Measurements from ENCODE around the gene CCDC194. TPM values are rescaled to one million over a fixed set of nuclear protein-coding genes. Genes with fewer than 3 reads are reported as not detected.

CCDC194 gene
- total RNA-seq, 1 experiment from 2014 or later = not detected

- no peak for TF ChIP-seq CTCF (IDR thresholded peaks at IDR 0.05; ENCODE audit: unreplicated experiment)
- no peak within 1 kb of the TSS for H3K27ac Mint-ChIP-seq (ENCODE audit: unreplicated experiment)
- H3K36me3 Mint-ChIP-seq (ENCODE audit: insufficient read depth, unreplicated experiment) = no peaks in the 10 kb centered on the region
- CTCF ChIA-PET = no interaction called here
- peaks cover 11% of the 10 kb centered on the region for H3K27me3 Mint-ChIP-seq (ENCODE audit: unreplicated experiment)
- H3K4me3 Mint-ChIP-seq (ENCODE audit: low read depth, unreplicated experiment) = no peak within 1 kb of the TSS
- intact Hi-C loops (cut with micrococcal nuclease; ENCODE audit: unreplicated experiment) = no loop called here
- DNase-seq = no peak
- H3K4me1 Mint-ChIP-seq (ENCODE audit: low read depth, unreplicated experiment) = no peaks in the 10 kb centered on the region
- H3K9me3 Mint-ChIP-seq (ENCODE audit: low read depth, unreplicated experiment) = no peaks in the 10 kb centered on the region
- BruUV-seq (replicated peaks) = no TSS peak
Observed at GRCh38 chr19:17405250-17406045, 11.5 kb upstream of the CCDC194 start, which contains the start of gene BST2. BST2 (minus strand) TSS chr19:17405630; CDS start chr19:17405575, 55 bp downstream.

- Mint-ChIP-seq H3K4me3 (ENCODE audit: low read depth, unreplicated experiment) (no peak overlapping the region), H3K4me1 (ENCODE audit: low read depth, unreplicated experiment) (no peaks in the 10 kb centered on the region), H3K27me3 (ENCODE audit: unreplicated experiment) (peaks cover 11% of the 10 kb centered on the region), H3K27ac (ENCODE audit: unreplicated experiment) (no peak overlapping the region), H3K36me3 (ENCODE audit: insufficient read depth, unreplicated experiment) (no peaks in the 10 kb centered on the region), H3K9me3 (ENCODE audit: low read depth, unreplicated experiment) (no peaks in the 10 kb centered on the region)
- BruUV-seq (replicated peaks) = no TSS peak
- intact Hi-C loops (cut with micrococcal nuclease; ENCODE audit: unreplicated experiment) = no loop called here
- TF ChIP-seq CTCF (IDR thresholded peaks at IDR 0.05; ENCODE audit: unreplicated experiment) = no peak
- DNase-seq = no peak
- CTCF ChIA-PET = no interaction called here
Observed at GRCh38 chr19:17404621-17405249, 10.7 kb upstream of the CCDC194 start.

- intact Hi-C loops (cut with micrococcal nuclease; ENCODE audit: unreplicated experiment) = no loop called here
- no peak for TF ChIP-seq CTCF (IDR thresholded peaks at IDR 0.05; ENCODE audit: unreplicated experiment)
- Mint-ChIP-seq H3K4me3 (ENCODE audit: low read depth, unreplicated experiment) (no peak overlapping the region), H3K9me3 (ENCODE audit: low read depth, unreplicated experiment) (no peaks in the 10 kb centered on the region), H3K4me1 (ENCODE audit: low read depth, unreplicated experiment) (no peaks in the 10 kb centered on the region), H3K36me3 (ENCODE audit: insufficient read depth, unreplicated experiment) (no peaks in the 10 kb centered on the region), H3K27ac (ENCODE audit: unreplicated experiment) (no peak overlapping the region), H3K27me3 (ENCODE audit: unreplicated experiment) (peaks cover 11% of the 10 kb centered on the region)
- BruUV-seq (replicated peaks) = no TSS peak
- DNase-seq = no peak
- CTCF ChIA-PET = interaction anchor here (0.5 kb wide), 1 partner anchor 194 kb away, joined by 3 read pairs; no protein-coding TSS in a partner anchor
Observed at GRCh38 chr19:17404015-17404414, 10.0 kb upstream of the CCDC194 start.

- no peak for DNase-seq
- CTCF ChIA-PET = interaction anchor here (0.5 kb wide), 1 partner anchor 195 kb away, joined by 3 read pairs; no protein-coding TSS in a partner anchor
- H3K4me3 Mint-ChIP-seq (ENCODE audit: low read depth, unreplicated experiment) = no peak overlapping the region
- intact Hi-C loops (cut with micrococcal nuclease; ENCODE audit: unreplicated experiment) = no loop called here
- H3K27me3 Mint-ChIP-seq (ENCODE audit: unreplicated experiment) = peaks cover 11% of the 10 kb centered on the region
- no TSS peak for BruUV-seq (replicated peaks)
- no peaks in the 10 kb centered on the region for H3K9me3 Mint-ChIP-seq (ENCODE audit: low read depth, unreplicated experiment)
- no peaks in the 10 kb centered on the region for H3K4me1 Mint-ChIP-seq (ENCODE audit: low read depth, unreplicated experiment)
- no peak for TF ChIP-seq CTCF (IDR thresholded peaks at IDR 0.05; ENCODE audit: unreplicated experiment)
- H3K27ac Mint-ChIP-seq (ENCODE audit: unreplicated experiment) = no peak overlapping the region
- H3K36me3 Mint-ChIP-seq (ENCODE audit: insufficient read depth, unreplicated experiment) = no peaks in the 10 kb centered on the region
Observed at GRCh38 chr19:17402982-17403855, 9.2 kb upstream of the CCDC194 start.
